ENCODE results near the gene MAPK1.
"Not testable (repeated sequence)": the region's sequence is repeated elsewhere in the genome, so short reads cannot be mapped to it uniquely, and the experiment has no call there.

MAPK1 gene

GRCh38 chr22:21867528-21868266 lies at the start of gene MAPK1:
Gene MAPK1, minus strand, starts transcription at chr22:21867645. Its CDS starts 205 bp downstream, at chr22:21867440.
- ChIA-PET POLR2A (ENCODE audit: low non-redundant PET) (no interaction called here), CTCF (no interaction called here)
- peak within 1 kb of the TSS; percentile 83 for H3K27ac ChIP-seq
- TF ChIP-seq CTCF (conservative IDR thresholded peaks at IDR 0.05; ENCODE audit: low read depth): peak; percentile 25; the same call in 1 of the 2 replicates
- peak; percentile 83 for DNase-seq (ENCODE audit: low spot score)

- DNase-seq (ENCODE audit: low spot score): no peak
- no peak overlapping the region for H3K27ac ChIP-seq
- TF ChIP-seq CTCF (conservative IDR thresholded peaks at IDR 0.05; ENCODE audit: low read depth): no peak
- ChIA-PET POLR2A (ENCODE audit: low non-redundant PET) (interaction anchor here (0.5 kb wide), 1 partner anchor 863 kb away, joined by 3 read pairs; no protein-coding TSS in a partner anchor), CTCF (interaction anchor here (0.5 to 1.2 kb wide), 2 partner anchors 38 to 203 kb away, joined by 3 read pairs; no protein-coding TSS in a partner anchor)
Measured at GRCh38 chr22:21916309-21916918, 49.0 kb upstream of the MAPK1 start.

- POLR2A ChIA-PET (ENCODE audit: low non-redundant PET): interaction anchor here (0.6 kb wide), 1 partner anchor 11 kb away, joined by 8 read pairs; no protein-coding TSS in a partner anchor
- TF ChIP-seq CTCF (conservative IDR thresholded peaks at IDR 0.05; ENCODE audit: low read depth): no peak
- no peak for DNase-seq (ENCODE audit: low spot score)
- CTCF ChIA-PET: interaction anchor here (0.5 to 1.2 kb wide), 2 partner anchors 38 to 202 kb away, joined by 3 read pairs; no protein-coding TSS in a partner anchor
- H3K27ac ChIP-seq: no peak overlapping the region
Measured at GRCh38 chr22:21915624-21916308, 48.3 kb upstream of the MAPK1 start.

GRCh38 chr22:21914033-21914642 lies 46.7 kb upstream of the MAPK1 start:
- DNase-seq (ENCODE audit: low spot score); CTCF ChIA-PET; POLR2A ChIA-PET (ENCODE audit: low non-redundant PET); H3K27ac ChIP-seq: not testable (repeated sequence)

- CTCF ChIA-PET; H3K27ac ChIP-seq; DNase-seq (ENCODE audit: low spot score); POLR2A ChIA-PET (ENCODE audit: low non-redundant PET): not testable (repeated sequence)
Measured at GRCh38 chr22:21910367-21910766, 42.9 kb upstream of the MAPK1 start.

- DNase-seq (ENCODE audit: low spot score): no peak
- CTCF ChIA-PET: no interaction called here
- POLR2A ChIA-PET (ENCODE audit: low non-redundant PET): no interaction called here
- H3K27ac ChIP-seq: no peak overlapping the region
- no peak for TF ChIP-seq CTCF (conservative IDR thresholded peaks at IDR 0.05; ENCODE audit: low read depth)
Measured at GRCh38 chr22:21909871-21910270, 42.4 kb upstream of the MAPK1 start.

Measured in RWPE1 (cell line).